ENCODE measurements around the gene PLPPR1.

The PLPPR1 gene

DNA sequence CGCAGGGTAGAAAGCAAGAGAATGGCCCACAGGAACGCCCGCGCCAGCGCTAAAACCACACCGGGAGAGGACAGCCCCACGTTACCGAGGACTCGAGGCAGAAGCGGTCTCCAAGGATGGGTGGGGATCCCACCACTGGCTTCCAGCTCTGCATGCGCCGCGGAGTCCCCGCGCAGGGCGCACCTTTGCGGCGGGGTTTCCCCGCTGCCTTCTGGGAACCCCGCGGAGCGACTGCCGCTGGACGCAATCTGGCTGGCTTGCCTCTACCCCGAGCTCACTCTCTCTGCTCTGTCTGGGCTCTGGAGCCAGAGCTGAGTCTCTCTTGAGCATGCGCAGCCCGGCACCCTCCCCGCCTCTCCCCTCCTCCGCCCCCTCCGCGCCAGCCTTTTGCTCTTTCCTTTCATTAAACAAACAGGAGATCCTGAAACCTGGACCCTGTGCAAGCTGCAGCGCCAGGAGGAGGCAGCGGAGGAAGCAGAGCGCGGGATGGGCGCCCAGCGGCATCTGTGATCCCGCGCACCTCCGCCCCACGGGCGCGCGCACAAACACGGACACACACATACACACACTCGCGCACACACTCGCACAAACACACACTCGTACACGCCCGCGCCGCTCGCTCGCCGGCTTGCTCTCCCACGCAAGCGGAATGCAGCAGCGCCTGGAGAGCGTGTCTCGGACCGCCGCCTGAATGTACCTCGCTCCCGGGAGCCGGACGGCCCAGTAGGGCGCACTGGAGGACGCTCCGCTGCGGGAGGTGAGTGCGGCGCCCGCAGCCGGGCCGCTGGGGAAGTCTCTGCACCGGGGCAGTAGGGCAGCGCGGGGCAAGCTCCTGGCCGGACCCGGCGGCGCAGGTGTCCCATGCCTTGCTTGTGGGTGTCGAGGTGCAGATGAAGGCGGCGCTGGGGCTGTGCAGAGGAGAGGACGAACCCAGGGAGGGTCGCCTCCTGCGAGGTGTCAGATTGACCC, at the start of gene PLPPR1:
Gene PLPPR1, plus strand, starts transcription at position 382 of the 969 bp plus-strand sequence.
- Mint-ChIP-seq H3K9me3 (peaks cover 5% of the 10 kb centered on the region), H3K4me3 (no peak within 1 kb of the TSS), H3K27me3 (peaks cover 38% of the 10 kb centered on the region), H3K4me1 (no peaks in the 10 kb centered on the region), H3K27ac (ENCODE audit: low read depth) (no peak within 1 kb of the TSS), H3K36me3 (ENCODE audit: insufficient read depth) (no peaks in the 10 kb centered on the region)
- ATAC-seq (replicated peaks; ENCODE audit: extremely low read depth, poor library complexity, severe bottlenecking) (no peak), DNase-seq (ENCODE audit: low spot score in 2 of 2) (no peak)

DNA sequence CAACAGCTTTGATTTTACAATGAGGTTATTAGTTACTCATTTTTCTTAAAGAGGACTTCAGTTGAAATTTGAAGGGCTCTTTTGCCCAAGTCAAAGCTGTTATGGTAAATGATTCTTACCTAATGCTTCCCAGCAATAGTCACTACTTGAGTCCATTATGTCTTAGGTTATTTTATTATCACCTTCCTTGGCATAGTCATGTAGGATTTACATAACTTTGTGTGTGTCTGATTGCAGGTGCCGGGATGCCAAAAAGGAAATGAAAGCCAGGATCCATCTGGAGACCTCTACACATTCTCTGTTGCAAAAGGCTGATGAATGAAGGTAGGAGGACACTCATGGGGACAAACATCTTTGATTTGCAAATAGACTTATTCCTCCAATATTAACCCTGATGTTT, 38.8 kb upstream of the PLPPR1 start:
- no peak for ATAC-seq (replicated peaks; ENCODE audit: extremely low read depth, poor library complexity, severe bottlenecking)
- Mint-ChIP-seq H3K4me3 (no peak overlapping the region), H3K9me3 (no peaks in the 10 kb centered on the region), H3K27me3 (no peaks in the 10 kb centered on the region), H3K36me3 (ENCODE audit: insufficient read depth) (no peaks in the 10 kb centered on the region), H3K27ac (ENCODE audit: low read depth) (no peak overlapping the region), H3K4me1 (no peaks in the 10 kb centered on the region)
- DNase-seq (ENCODE audit: low spot score in 2 of 2), result no peak

DNA sequence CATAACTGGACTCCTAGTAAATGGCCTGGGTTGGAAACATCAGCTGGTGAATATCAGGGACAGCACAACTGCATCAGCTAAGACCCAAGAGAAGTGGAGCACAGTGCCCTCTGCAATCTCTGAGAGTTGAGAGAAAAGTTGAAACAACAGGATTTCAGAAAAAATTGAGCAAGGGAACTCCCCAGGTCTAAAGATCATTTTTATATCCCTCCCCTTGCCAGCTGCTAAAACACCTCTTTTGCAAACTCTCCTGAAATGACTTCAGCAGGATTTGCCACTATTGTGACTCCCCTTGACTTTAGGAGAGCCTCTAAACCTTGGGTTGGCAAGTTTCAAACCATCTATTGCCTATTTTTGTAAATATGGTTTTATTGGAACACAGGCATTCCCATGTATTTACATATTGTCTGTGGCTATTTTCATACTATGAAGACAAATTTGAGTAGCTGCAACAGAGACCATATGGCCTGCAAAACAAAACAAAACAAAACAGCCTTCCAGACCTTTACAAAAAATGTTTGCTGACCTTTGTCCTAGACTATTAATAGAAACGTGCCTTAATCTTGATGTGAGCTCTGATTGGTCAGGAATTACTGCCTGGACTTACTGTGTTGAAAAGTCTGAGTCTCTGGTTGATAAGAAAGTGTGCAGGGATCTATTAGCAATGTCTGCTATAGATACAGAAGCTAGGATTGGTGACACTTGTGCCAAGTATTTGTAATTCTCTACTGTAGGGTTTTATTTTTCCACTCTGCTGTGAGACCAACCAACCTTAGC, 37.7 kb upstream of the PLPPR1 start:
- no peak for ATAC-seq (replicated peaks; ENCODE audit: extremely low read depth, poor library complexity, severe bottlenecking)
- no peak for DNase-seq (ENCODE audit: low spot score in 2 of 2)
- Mint-ChIP-seq H3K36me3 (ENCODE audit: insufficient read depth) (no peaks in the 10 kb centered on the region), H3K27ac (ENCODE audit: low read depth) (no peak overlapping the region), H3K4me3 (no peak overlapping the region), H3K9me3 (no peaks in the 10 kb centered on the region), H3K4me1 (no peaks in the 10 kb centered on the region), H3K27me3 (no peaks in the 10 kb centered on the region)

GRCh38 chr9:100992632-100993031, 35.9 kb upstream of the PLPPR1 start:
- no peaks in the 10 kb centered on the region for H3K4me1 Mint-ChIP-seq
- DNase-seq (ENCODE audit: low spot score in 2 of 2) (no peak), ATAC-seq (replicated peaks; ENCODE audit: extremely low read depth, poor library complexity, severe bottlenecking) (no peak)
- no peaks in the 10 kb centered on the region for H3K9me3 Mint-ChIP-seq
- no peak overlapping the region for H3K4me3 Mint-ChIP-seq
- H3K27me3 Mint-ChIP-seq, result no peaks in the 10 kb centered on the region
- no peaks in the 10 kb centered on the region for H3K36me3 Mint-ChIP-seq (ENCODE audit: insufficient read depth)
- no peak overlapping the region for H3K27ac Mint-ChIP-seq (ENCODE audit: low read depth)

DNA sequence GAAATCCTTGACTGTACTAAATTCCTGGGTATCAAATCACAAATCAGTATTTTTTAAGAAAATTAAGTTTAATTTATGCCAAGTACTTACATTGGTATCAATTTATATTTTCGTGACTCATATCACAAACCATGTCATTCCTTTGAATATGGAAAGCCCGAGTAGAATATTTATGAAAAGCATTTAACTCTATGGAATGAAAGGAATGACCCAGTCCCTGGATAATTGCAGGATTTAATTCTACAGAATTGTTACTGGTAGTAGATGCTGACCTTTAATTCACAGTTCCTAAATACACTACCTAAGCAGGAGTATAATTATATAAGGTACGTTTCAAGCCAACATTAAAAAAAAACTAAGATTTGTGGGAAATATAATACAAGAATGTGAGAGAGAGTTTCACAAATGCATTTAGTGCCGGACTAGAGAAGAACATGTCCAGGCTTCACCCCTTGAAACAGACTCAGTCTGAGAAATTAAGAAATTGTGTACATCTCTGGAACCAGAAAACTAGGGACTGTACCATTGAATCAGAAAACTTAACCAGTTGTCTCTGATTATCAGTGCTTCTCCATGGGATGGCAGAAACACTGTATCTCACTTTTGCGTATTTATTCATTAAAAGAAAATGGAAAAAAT, 28.5 kb upstream of the PLPPR1 start:
- Mint-ChIP-seq H3K4me3 (no peak overlapping the region), H3K27me3 (no peaks in the 10 kb centered on the region), H3K4me1 (no peaks in the 10 kb centered on the region), H3K27ac (ENCODE audit: low read depth) (no peak overlapping the region), H3K9me3 (peaks cover 5% of the 10 kb centered on the region), H3K36me3 (ENCODE audit: insufficient read depth) (no peaks in the 10 kb centered on the region)
- no peak for DNase-seq (ENCODE audit: low spot score in 2 of 2)
- no peak for ATAC-seq (replicated peaks; ENCODE audit: extremely low read depth, poor library complexity, severe bottlenecking)

GRCh38 chr9:101005246-101005645, 23.3 kb upstream of the PLPPR1 start:
- Mint-ChIP-seq H3K4me3 (no peak overlapping the region), H3K27me3 (no peaks in the 10 kb centered on the region), H3K9me3 (peaks cover 5% of the 10 kb centered on the region), H3K4me1 (no peaks in the 10 kb centered on the region), H3K27ac (ENCODE audit: low read depth) (no peak overlapping the region), H3K36me3 (ENCODE audit: insufficient read depth) (no peaks in the 10 kb centered on the region)
- DNase-seq (ENCODE audit: low spot score in 2 of 2), result no peak
- no peak for ATAC-seq (replicated peaks; ENCODE audit: extremely low read depth, poor library complexity, severe bottlenecking)

- DNase-seq (ENCODE audit: low spot score in 2 of 2) (no peak), ATAC-seq (replicated peaks; ENCODE audit: extremely low read depth, poor library complexity, severe bottlenecking) (no peak)
- Mint-ChIP-seq H3K4me1 (no peaks in the 10 kb centered on the region), H3K4me3 (no peak overlapping the region), H3K27me3 (no peaks in the 10 kb centered on the region), H3K9me3 (no peaks in the 10 kb centered on the region), H3K36me3 (ENCODE audit: insufficient read depth) (no peaks in the 10 kb centered on the region), H3K27ac (ENCODE audit: low read depth) (no peak overlapping the region)
Observed at GRCh38 chr9:101014566-101014965, 14.0 kb upstream of the PLPPR1 start.

GRCh38 chr9:101018467-101018866, 10.1 kb upstream of the PLPPR1 start:
- H3K27me3 Mint-ChIP-seq, result no peaks in the 10 kb centered on the region

DNA sequence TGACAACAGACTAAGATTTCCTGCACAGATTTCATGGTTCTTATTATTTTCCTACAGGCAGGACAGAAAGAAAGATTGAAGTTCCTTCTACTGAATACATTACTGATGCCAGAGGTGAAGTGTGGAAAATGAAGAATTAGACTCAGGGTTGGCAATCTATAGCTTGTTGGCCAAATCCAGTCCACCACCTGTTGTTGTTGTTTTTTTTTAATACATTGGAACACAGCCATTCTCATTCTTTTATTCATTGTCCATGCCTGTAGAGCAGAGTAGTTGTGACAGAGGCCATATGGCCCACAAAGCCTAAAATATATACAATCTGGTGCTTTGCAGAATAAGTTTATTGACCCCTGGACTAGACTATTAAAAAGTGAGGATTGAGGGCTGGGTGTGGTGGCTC, 5.8 kb upstream of the PLPPR1 start:
- no peak overlapping the region for H3K4me3 Mint-ChIP-seq
- no peaks in the 10 kb centered on the region for H3K4me1 Mint-ChIP-seq
- H3K9me3 Mint-ChIP-seq, result no peaks in the 10 kb centered on the region
- ATAC-seq (replicated peaks; ENCODE audit: extremely low read depth, poor library complexity, severe bottlenecking), result no peak
- H3K36me3 Mint-ChIP-seq (ENCODE audit: insufficient read depth), result no peaks in the 10 kb centered on the region
- no peak for DNase-seq (ENCODE audit: low spot score in 2 of 2)
- H3K27ac Mint-ChIP-seq (ENCODE audit: low read depth), result no peak overlapping the region
- peaks cover 10% of the 10 kb centered on the region for H3K27me3 Mint-ChIP-seq

More at GRCh38 chr9:101018467-101018866, 10.1 kb upstream of the PLPPR1 start:
- DNase-seq (ENCODE audit: low spot score in 2 of 2) (no peak), ATAC-seq (replicated peaks; ENCODE audit: extremely low read depth, poor library complexity, severe bottlenecking) (no peak)
- H3K27ac Mint-ChIP-seq (ENCODE audit: low read depth), result no peak overlapping the region
- H3K4me1 Mint-ChIP-seq, result no peaks in the 10 kb centered on the region
- no peak overlapping the region for H3K4me3 Mint-ChIP-seq
- no peaks in the 10 kb centered on the region for H3K36me3 Mint-ChIP-seq (ENCODE audit: insufficient read depth)
- no peaks in the 10 kb centered on the region for H3K9me3 Mint-ChIP-seq

GRCh38 chr9:101025940-101026339, 2.6 kb upstream of the PLPPR1 start:
- ATAC-seq (replicated peaks; ENCODE audit: extremely low read depth, poor library complexity, severe bottlenecking) (no peak), DNase-seq (ENCODE audit: low spot score in 2 of 2) (no peak)
- H3K36me3 Mint-ChIP-seq (ENCODE audit: insufficient read depth), result no peaks in the 10 kb centered on the region
- H3K4me3 Mint-ChIP-seq, result no peak overlapping the region
- no peaks in the 10 kb centered on the region for H3K9me3 Mint-ChIP-seq
- no peaks in the 10 kb centered on the region for H3K4me1 Mint-ChIP-seq
- no peak overlapping the region for H3K27ac Mint-ChIP-seq (ENCODE audit: low read depth)
- H3K27me3 Mint-ChIP-seq, result peaks cover 30% of the 10 kb centered on the region

- no peak for ATAC-seq (replicated peaks; ENCODE audit: extremely low read depth, poor library complexity, severe bottlenecking)
- peaks cover 38% of the 10 kb centered on the region for H3K27me3 Mint-ChIP-seq
- H3K36me3 Mint-ChIP-seq (ENCODE audit: insufficient read depth), result no peaks in the 10 kb centered on the region
Observed at GRCh38 chr9:101026824-101027223, 1.7 kb upstream of the PLPPR1 start.

GRCh38 chr9:101027236-101027635, 1.3 kb upstream of the PLPPR1 start:
- DNase-seq (ENCODE audit: low spot score in 2 of 2) (no peak), ATAC-seq (replicated peaks; ENCODE audit: extremely low read depth, poor library complexity, severe bottlenecking) (no peak)
- Mint-ChIP-seq H3K27me3 (peaks cover 38% of the 10 kb centered on the region), H3K4me1 (no peaks in the 10 kb centered on the region), H3K9me3 (peaks cover 5% of the 10 kb centered on the region), H3K4me3 (no peak overlapping the region), H3K27ac (ENCODE audit: low read depth) (no peak overlapping the region), H3K36me3 (ENCODE audit: insufficient read depth) (no peaks in the 10 kb centered on the region)

More at GRCh38 chr9:101026824-101027223, 1.7 kb upstream of the PLPPR1 start:
- H3K4me3 Mint-ChIP-seq, result no peak overlapping the region
- no peak overlapping the region for H3K27ac Mint-ChIP-seq (ENCODE audit: low read depth)
- DNase-seq (ENCODE audit: low spot score in 2 of 2), result no peak
- no peaks in the 10 kb centered on the region for H3K4me1 Mint-ChIP-seq
- H3K9me3 Mint-ChIP-seq, result peaks cover 4% of the 10 kb centered on the region

Data from central memory CD8-positive, alpha-beta T cell (primary cell).